GM23338 (cell line): ENCODE results near the gene MTURN. TPM values are rescaled to one million over a fixed set of nuclear protein-coding genes. Genes with fewer than 3 reads are reported as not detected.

Experiments
- ATAC-seq: fragments of 200-7000 bp; cut with Tn5 transposase; 3 replicates; pipeline ENCODE4 v1.9.1; 2020
- DNase-seq: peaks from one replicate; pipeline ENCODE4 v3.0.0-alpha.2; 2015; ENCODE audit warnings: low spot score
- H2AFZ ChIP-seq: fragments of 200-600 bp; sonication (generic); 2 replicates; pipeline ENCODE4 v1.8.0; 2016; ENCODE audit warnings: antibody characterized with exemption, mild to moderate bottlenecking, moderate library complexity
- H3F3A ChIP-seq: fragments of 200-600 bp; sonication (generic); replicated peaks from 2 replicates; pipeline ENCODE4 v1.8.0; 2017; ENCODE audit warnings: antibody characterized with exemption, mixed run types, low read depth
- H3K27ac ChIP-seq: fragments of 200-600 bp; sonication (generic); 2 replicates; pipeline ENCODE4 v1.6.1; 2016; ENCODE audit warnings: low read depth
- H3K27me3 ChIP-seq: fragments of 200-600 bp; sonication (generic); 2 replicates; pipeline ENCODE4 v1.8.0; 2016; ENCODE audit warnings: mild to moderate bottlenecking, mixed run types, moderate library complexity; ENCODE audit not compliant: insufficient read depth
- H3K36me3 ChIP-seq: fragments of 200-600 bp; sonication (generic); 2 replicates; pipeline ENCODE4 v1.8.0; 2016; ENCODE audit warnings: mild to moderate bottlenecking; ENCODE audit not compliant: insufficient read depth
- H3K4me1 ChIP-seq: fragments of 200-600 bp; sonication (generic); 2 replicates; pipeline ENCODE4 v1.8.0; 2016; ENCODE audit warnings: mild to moderate bottlenecking, moderate library complexity; ENCODE audit not compliant: insufficient read depth
- H3K4me2 ChIP-seq: fragments of 200-600 bp; sonication (generic); 2 replicates; pipeline ENCODE4 v1.7.1; 2017; ENCODE audit warnings: mixed run types
- H3K4me3 ChIP-seq: fragments of 200-600 bp; sonication (generic); 2 replicates; pipeline ENCODE4 v1.6.1; 2016; ENCODE audit warnings: mixed run types
- H3K79me2 ChIP-seq: fragments of 200-600 bp; sonication (generic); replicated peaks from 2 replicates; pipeline ENCODE4 v1.8.0; 2017; ENCODE audit warnings: mild to moderate bottlenecking; ENCODE audit not compliant: insufficient read depth
- H3K9me2 ChIP-seq: fragments of 200-600 bp; sonication (generic); 2 replicates; pipeline ENCODE4 v1.8.0; 2017; ENCODE audit not compliant: insufficient read depth
- H4K20me1 ChIP-seq: fragments of 200-600 bp; sonication (generic); replicated peaks from 2 replicates; pipeline ENCODE4 v1.8.0; 2017; ENCODE audit warnings: mild to moderate bottlenecking; ENCODE audit not compliant: insufficient read depth
- H3K27ac Mint-ChIP-seq: 2 replicates; pipeline ENCODE4 v1.8.0; 2020; ENCODE audit warnings: inconsistent platforms, mild to moderate bottlenecking, moderate library complexity, mixed read lengths
- H3K27me3 Mint-ChIP-seq: 3 replicates; pipeline ENCODE4 v1.8.0; 2022; ENCODE audit warnings: low read depth, mild to moderate bottlenecking, moderate library complexity, mixed read lengths, inconsistent platforms; ENCODE audit not compliant: insufficient read depth, poor library complexity
- H3K36me3 Mint-ChIP-seq: 3 replicates; pipeline ENCODE4 v1.8.0; 2021; ENCODE audit warnings: low read depth, mild to moderate bottlenecking, inconsistent platforms, moderate library complexity, mixed read lengths
- H3K4me1 Mint-ChIP-seq: 3 replicates; pipeline ENCODE4 v1.8.0; 2020; ENCODE audit warnings: mild to moderate bottlenecking, inconsistent platforms, mixed read lengths
- H3K4me3 Mint-ChIP-seq: 3 replicates; pipeline ENCODE4 v1.8.0; 2021; ENCODE audit warnings: moderate library complexity, mild to moderate bottlenecking, inconsistent platforms, mixed read lengths
- H3K9me3 Mint-ChIP-seq: 3 replicates; pipeline ENCODE4 v1.8.0; 2020; ENCODE audit warnings: moderate library complexity, mild to moderate bottlenecking, inconsistent platforms, mixed read lengths
- CREB1 ChIP-seq: fragments of 250-450 bp; sonication (Bioruptor Pico); IDR thresholded peaks from 2 replicates; pipeline ENCODE4 v1.5.0; 2020; ENCODE audit warnings: low read depth, mild to moderate bottlenecking, moderate library complexity
- CTCF ChIP-seq, 2 experiments: fragments of 200-600 bp in 1 of 2; sonication (generic) in 1 of 2; conservative IDR thresholded peaks; 2 replicates each; pipeline versions ENCODE4 v1.5.1 to v1.6.1; 2016 to 2017; ENCODE audit warnings: antibody characterized with exemption in 2 of 2, low read depth in 2 of 2, mild to moderate bottlenecking in 2 of 2, moderate library complexity in 1 of 2
- EZH2 ChIP-seq: fragments of 200-600 bp; sonication (generic); IDR thresholded peaks from one replicate; pipeline ENCODE4 v1.8.0; 2017; ENCODE audit warnings: antibody characterized with exemption, mild to moderate bottlenecking, low read depth; ENCODE audit not compliant: unreplicated experiment
- JUNB ChIP-seq: IDR thresholded peaks from one replicate; pipeline ENCODE4 v1.6.1; 2016; ENCODE audit warnings: antibody characterized with exemption; ENCODE audit not compliant: unreplicated experiment
- NANOG ChIP-seq: IDR thresholded peaks from 2 replicates; pipeline ENCODE4 v1.6.1; 2016; ENCODE audit warnings: antibody characterized with exemption, borderline replicate concordance
- REST ChIP-seq: IDR thresholded peaks from one replicate; pipeline ENCODE4 v1.6.1; 2018; ENCODE audit warnings: antibody characterized with exemption; ENCODE audit not compliant: unreplicated experiment
- STAT1 ChIP-seq: IDR thresholded peaks from one replicate; pipeline ENCODE4 v1.6.1; 2016; ENCODE audit warnings: antibody characterized with exemption; ENCODE audit not compliant: unreplicated experiment
- ZNF331 ChIP-seq: fragments of 250-450 bp; sonication (Bioruptor Pico); IDR thresholded peaks from 2 replicates; pipeline ENCODE4 v1.5.0; 2020; ENCODE audit warnings: low read depth, mild to moderate bottlenecking, moderate library complexity
- ZNF462 ChIP-seq: fragments of 250-450 bp; sonication (Bioruptor Pico); IDR thresholded peaks from 2 replicates; pipeline ENCODE4 v1.5.0; 2020; ENCODE audit warnings: mild to moderate bottlenecking, moderate library complexity
- polyA plus RNA-seq: library from polyadenylated mRNA; unstranded; fragments of >200 nt; fragmentation: Nextera tagmentation; extraction: Ambion mirVana; gene quantifications from 2 replicates; pipeline ENCODE4 v1.2.1, GENCODE V29; 2016
- total RNA-seq: library from RNA; depleted of rRNA; stranded (reverse); fragments of >200 nt; shearing (Covaris generic); gene quantifications from 2 replicates; pipeline ENCODE4 v1.2.3, GENCODE V29; 2014

MTURN gene
- total and polyA plus RNA-seq, 2 experiments from 2014 or later = 3.1 to 8.7 TPM

DNA sequence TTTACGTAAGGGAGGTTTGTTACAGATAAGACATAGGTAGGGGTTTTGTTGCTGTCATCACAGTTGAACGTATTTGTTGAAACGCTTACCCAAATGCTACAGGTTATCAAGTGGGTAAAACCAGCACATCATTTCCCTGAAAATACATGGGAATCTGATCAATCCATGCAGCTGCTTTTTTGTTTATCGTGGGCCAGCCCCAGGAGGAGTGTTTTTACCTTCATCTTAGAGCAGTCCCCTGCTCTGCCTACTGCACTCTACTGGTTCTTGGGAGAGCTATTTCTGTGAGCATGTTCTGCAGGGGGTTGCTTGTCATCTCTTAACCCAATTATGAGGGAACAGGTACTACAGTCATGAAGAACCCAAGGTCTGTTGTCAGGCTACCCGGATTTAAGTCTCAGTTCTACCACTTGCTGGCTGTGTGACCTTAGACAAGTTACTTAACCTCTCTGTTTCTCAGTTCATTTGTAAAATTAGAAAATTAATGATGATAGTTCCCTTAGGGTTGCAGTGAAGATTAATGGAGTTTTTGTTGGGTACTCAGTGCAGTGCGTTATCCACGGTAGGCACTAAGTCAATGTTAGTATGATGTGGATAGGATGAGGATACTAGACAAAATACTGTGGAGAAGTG lies 15.0 kb downstream of the MTURN start (continued):
- TF ChIP-seq JUNB (no peak), ZNF331 (CRISPR knock-in tag) (no peak), CTCF (conservative IDR thresholded peaks at IDR 0.05; ENCODE audit: low read depth in 2 of 2) (no peak)

- H3K9me2 ChIP-seq = no peaks in the 10 kb centered on the region
- H3K4me2 ChIP-seq = no peak overlapping the region
- DNase-seq = no peak
- peaks cover 7% of the 10 kb centered on the region for H4K20me1 ChIP-seq
- no peaks in the 10 kb centered on the region for H3K36me3 ChIP-seq
- no peak overlapping the region for H2AFZ ChIP-seq
- H3K27me3 ChIP-seq = no peaks in the 10 kb centered on the region
- H3K4me3 ChIP-seq = no peak overlapping the region
- no peaks in the 10 kb centered on the region for H3F3A ChIP-seq
- no peak overlapping the region for H3K4me3 Mint-ChIP-seq
- no peak overlapping the region for H3K27ac ChIP-seq
- peaks cover 5% of the 10 kb centered on the region; the same call in 2 of the 3 replicates for H3K4me1 Mint-ChIP-seq
- no peaks in the 10 kb centered on the region for H3K4me1 ChIP-seq
- ATAC-seq = no peak
- no peaks in the 10 kb centered on the region for H3K27me3 Mint-ChIP-seq
- no peaks in the 10 kb centered on the region for H3K79me2 ChIP-seq
- no peak overlapping the region for H3K27ac Mint-ChIP-seq
- no peaks in the 10 kb centered on the region for H3K36me3 Mint-ChIP-seq
- no peaks in the 10 kb centered on the region for H3K9me3 Mint-ChIP-seq
- TF ChIP-seq ZNF462 (no peak), CREB1 (CRISPR knock-in tag) (no peak), STAT1 (no peak), REST (no peak), CTCF (conservative IDR thresholded peaks at IDR 0.05; ENCODE audit: low read depth in 2 of 2) (no peak), ZNF331 (CRISPR knock-in tag) (no peak), EZH2 (no peak), NANOG (no peak)
These were observed 15.9 kb downstream of the MTURN start for GRCh38 chr7:30150711-30151110.
